Spinal cord (tissue), 10 donors: Measurements from ENCODE around the gene HMGCL. TPM values are rescaled to one million over a fixed set of nuclear protein-coding genes. Genes with fewer than 3 reads are reported as not detected.

Source experiments
- DNase-seq, 6 donors: peaks; one replicate each; pipeline versions ENCODE4 v3.0.0 to v3.0.0-alpha.2; 2013 to 2015; ENCODE audit warnings: low spot score in 6 of 6, low read depth in 4 of 6
- H3K27ac ChIP-seq: one replicate; pipeline ENCODE4 v1.5.1; 2013; ENCODE audit warnings: low read depth, low read length, control low read depth
- H3K27me3 ChIP-seq: one replicate; pipeline ENCODE4 v1.6.1; 2013; ENCODE audit warnings: low read length; ENCODE audit not compliant: control insufficient read depth, insufficient read depth
- H3K36me3 ChIP-seq: one replicate; pipeline ENCODE4 v1.6.1; 2013; ENCODE audit warnings: low read length; ENCODE audit not compliant: control insufficient read depth, insufficient read depth
- H3K4me1 ChIP-seq: one replicate; pipeline ENCODE4 v1.6.1; 2013; ENCODE audit warnings: low read length; ENCODE audit not compliant: control insufficient read depth, insufficient read depth
- H3K4me3 ChIP-seq: one replicate; pipeline ENCODE4 v1.5.1; 2013; ENCODE audit warnings: low read depth, low read length, control low read depth
- H3K9me3 ChIP-seq: one replicate; pipeline ENCODE4 v1.6.1; 2013; ENCODE audit warnings: low read length; ENCODE audit not compliant: control insufficient read depth, insufficient read depth
- WGBS: methylation state at CpG from one replicate; pipeline ENCODE4 v1.1.5; 2013; ENCODE audit warnings: missing lambda C conversion rate; ENCODE audit not compliant: insufficient coverage; 5-methylcytosine and 5-hydroxymethylcytosine counted together
- long read RNA-seq, 4 donors: transcript quantifications; one replicate each; lab custom pipeline, GENCODE V29; 2026
- polyA plus RNA-seq, 2 donors: library from polyadenylated mRNA; unstranded; fragments of 120-200 nt; gene quantifications; one replicate each; pipeline ENCODE4 v1.2.1, GENCODE V29; 2013; ENCODE audit not compliant: insufficient read length in 2 of 2
- total RNA-seq, 2 donors: library from RNA; depleted of rRNA in 1 of 2; stranded (reverse); fragments of 120-200 nt in 1 of 2; fragments of >200 nt in 1 of 2; gene quantifications; one replicate each; pipeline versions ENCODE4 v1.2.3 to v1.2.4, GENCODE V29; 2013 to 2014
- donor health status: healthy.

Gene HMGCL
- total RNA-seq (10 to 100 TPM; 20.7 to 45.2 TPM), polyA plus RNA-seq (10 to 100 TPM; 18.7 to 28.0 TPM)
- long read RNA-seq, donor 1, transcript HMGCL-203 (9 exons, 1,600 nt), result major isoform, 8 of 10 reads
- long read RNA-seq, donor 1, partial matches to known transcripts, result 0 of 10 reads
- long read RNA-seq, donor 1, other reads (novel, unspliced or antisense), result 0 of 10 reads
- long read RNA-seq, donor 2, partial matches to known transcripts, result 0 of 6 reads
- long read RNA-seq, donor 2, other reads (novel, unspliced or antisense), result 0 of 6 reads
- long read RNA-seq, donor 3, partial matches to known transcripts, result 0 of 3 reads
- long read RNA-seq, donor 3, other reads (novel, unspliced or antisense), result 0 of 3 reads
- long read RNA-seq, donor 4, transcript HMGCL-203 (9 exons, 1,600 nt), result major isoform, 17 of 29 reads
- long read RNA-seq, donor 4, partial matches to known transcripts, result 11 of 29 reads
- long read RNA-seq, donor 4, other reads (novel, unspliced or antisense), result 0 of 29 reads

DNA sequence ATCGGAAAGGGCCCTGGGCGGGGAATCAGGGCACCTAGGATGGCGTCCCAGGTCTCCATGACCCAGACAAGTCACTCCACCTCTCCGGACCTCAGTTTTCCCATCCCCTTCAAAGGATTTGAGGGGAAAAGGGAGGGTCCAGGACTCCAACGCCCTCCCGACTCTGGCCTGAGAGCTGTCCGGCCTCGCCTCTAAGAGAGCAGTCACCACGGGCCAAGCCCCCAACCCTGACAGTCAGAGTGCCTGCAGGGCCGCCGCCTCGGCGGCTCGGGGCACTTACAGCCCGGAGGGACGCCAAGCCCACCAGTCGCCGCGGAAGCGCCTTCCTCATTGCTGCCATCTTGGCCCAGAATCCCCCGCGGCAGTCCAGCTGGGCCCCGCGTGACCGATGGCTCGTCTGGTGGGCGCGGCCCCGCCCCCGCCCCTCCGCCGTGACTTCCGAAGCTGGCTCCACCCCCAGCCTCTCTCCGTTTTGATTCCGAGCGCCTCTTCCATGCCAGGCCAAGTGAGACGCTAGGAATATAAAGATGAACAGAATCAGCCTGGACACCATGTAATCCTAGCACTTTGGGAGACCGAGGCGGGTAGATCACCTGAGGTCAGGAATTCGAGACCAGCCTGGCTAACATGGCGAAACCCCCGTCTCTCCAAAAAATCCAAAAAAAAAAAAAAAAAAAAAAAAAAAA, at the start of gene HMGCL:
TSS of gene HMGCL (minus strand) at position 354 of the 686 bp plus-strand sequence. CDS start at position 340, 14 bp downstream.
- no peaks in the 10 kb centered on the region for H3K36me3 ChIP-seq
- peak within 1 kb of the TSS; percentile 93 for H3K4me3 ChIP-seq
- no peaks in the 10 kb centered on the region for H3K27me3 ChIP-seq
- DNase-seq, result peak; percentile 80 to 98 (median 86)
- H3K4me1 ChIP-seq, result peaks cover 4% of the 10 kb centered on the region
- H3K27ac ChIP-seq, result peak within 1 kb of the TSS; percentile 90
- no peaks in the 10 kb centered on the region for H3K9me3 ChIP-seq
- WGBS, result 0% methylated on average over 25 of the region's 42 CpGs

DNA sequence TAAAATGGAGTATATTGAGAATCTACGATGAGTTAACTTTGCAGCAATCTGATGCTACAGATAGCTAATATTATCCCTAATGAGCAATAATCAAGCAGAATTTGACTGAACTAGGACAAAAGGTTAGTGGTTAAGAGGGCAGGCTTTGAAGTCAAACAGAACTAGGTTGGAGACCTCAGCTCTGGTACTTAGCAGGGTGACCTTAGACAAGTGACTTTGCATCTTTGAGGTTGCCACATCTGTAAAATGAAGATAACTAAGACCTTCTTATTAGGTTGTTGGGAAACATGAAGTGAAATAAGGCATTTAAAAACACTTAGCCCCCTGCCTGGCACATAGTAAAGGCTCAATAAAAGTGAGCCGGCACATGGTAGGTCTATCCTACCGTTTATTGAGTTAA, 47.2 kb upstream of the HMGCL start:
- Histone ChIP-seq H3K27ac (no peak overlapping the region), H3K9me3 (no peaks in the 10 kb centered on the region), H3K36me3 (no peaks in the 10 kb centered on the region), H3K4me1 (peaks cover 14% of the 10 kb centered on the region), H3K4me3 (no peak overlapping the region), H3K27me3 (peaks cover 14% of the 10 kb centered on the region)
- WGBS, result 100% methylated on average over 1 of the region's 3 CpGs
- no peak for DNase-seq

DNA sequence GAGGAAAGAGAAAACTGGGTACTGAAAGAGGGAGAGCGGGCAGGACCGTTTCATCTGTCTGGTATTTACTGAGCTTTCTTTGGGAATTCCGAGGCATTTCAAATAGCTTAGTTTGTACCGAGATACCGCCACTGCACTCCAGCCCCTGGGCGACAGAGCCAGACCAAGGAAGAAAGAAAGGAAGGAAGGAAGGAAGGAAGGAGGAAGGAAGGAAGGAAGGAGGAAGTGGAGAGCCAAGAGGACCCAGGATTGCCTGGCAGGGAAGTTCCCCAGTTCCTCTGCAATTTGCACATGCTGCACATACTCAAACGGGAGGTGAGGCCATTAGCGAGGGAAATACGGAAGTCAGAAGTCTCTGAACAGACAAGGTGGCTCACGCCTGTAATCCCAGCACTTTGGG, 43.8 kb upstream of the HMGCL start:
- Histone ChIP-seq H3K4me1 (peaks cover 19% of the 10 kb centered on the region), H3K4me3 (no peak overlapping the region), H3K36me3 (peaks cover 6% of the 10 kb centered on the region), H3K27ac (no peak overlapping the region), H3K27me3 (peaks cover 12% of the 10 kb centered on the region), H3K9me3 (no peaks in the 10 kb centered on the region)
- DNase-seq, result no peak
- 67% methylated on average over 6 of the region's 10 CpGs for whole genome bisulfite sequencing

DNA sequence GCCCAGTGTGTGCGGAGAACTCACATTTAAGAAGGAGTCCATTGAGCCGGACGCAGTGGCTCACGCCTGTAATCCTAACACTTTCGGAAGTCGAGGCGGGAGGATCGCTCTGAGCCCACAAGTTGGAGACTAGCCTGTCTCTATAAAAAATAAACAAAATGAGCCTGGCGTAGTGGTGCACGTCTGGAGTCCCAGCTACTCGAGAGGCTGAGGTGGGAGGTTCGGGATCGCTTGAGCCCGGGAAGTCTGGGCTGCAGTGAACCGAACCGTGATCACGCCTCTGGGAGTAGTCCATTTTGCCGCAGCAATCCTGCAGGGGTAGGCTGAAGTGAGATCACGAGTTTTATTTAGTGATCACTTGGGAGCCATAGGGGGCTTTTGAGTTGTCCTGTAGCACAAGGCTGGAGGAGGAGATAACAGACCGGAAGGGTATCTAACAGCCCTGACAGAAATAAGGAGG, 43.4 kb upstream of the HMGCL start:
- Histone ChIP-seq H3K27me3 (peaks cover 10% of the 10 kb centered on the region), H3K9me3 (no peaks in the 10 kb centered on the region), H3K4me1 (peaks cover 19% of the 10 kb centered on the region), H3K36me3 (peaks cover 7% of the 10 kb centered on the region), H3K27ac (peak overlapping the region; percentile 15), H3K4me3 (peak overlapping the region; percentile 64)
- WGBS, result 28% methylated on average over 20 of the region's 20 CpGs
- peak in 1 of 6 donors; percentile 8 for DNase-seq

DNA sequence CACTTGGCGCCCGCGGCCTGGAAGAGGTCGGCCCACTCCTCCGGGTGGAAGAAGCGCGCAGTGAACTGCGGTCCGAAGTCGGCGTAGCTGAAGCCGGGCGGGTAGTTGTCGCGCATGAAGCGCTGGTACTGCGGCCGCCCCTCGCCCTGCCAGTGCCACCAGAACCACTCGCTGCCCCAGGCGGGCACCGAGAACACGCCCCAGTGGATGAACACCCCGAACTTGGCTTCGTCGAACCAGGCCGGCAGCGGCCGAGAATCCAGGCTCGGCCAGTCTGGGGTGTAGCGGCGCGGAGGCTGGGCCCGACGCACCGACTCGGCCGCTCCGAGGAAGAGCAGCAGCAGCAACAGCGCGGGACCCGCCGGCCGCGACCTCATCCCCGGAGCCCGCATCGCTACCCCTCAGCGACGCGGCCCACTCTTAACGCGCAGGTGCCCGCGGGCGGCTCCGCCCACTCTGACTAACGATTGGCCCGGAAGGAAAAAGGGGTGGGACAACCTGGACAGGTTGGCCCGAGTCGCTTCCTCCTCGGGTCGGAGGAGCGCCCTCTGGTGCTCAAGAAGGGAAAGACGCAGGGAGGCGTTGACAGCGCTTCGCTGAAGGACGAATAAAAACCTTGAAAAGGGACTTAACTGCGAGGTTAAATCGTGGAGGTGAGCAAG, 42.8 kb upstream of the HMGCL start, which contains the start of gene FUCA1:
TSS of gene FUCA1 (minus strand) at position 396 of the 662 bp plus-strand sequence. CDS start at position 392, 4 bp downstream.
- peak within 1 kb of the TSS; percentile 64 for H3K4me3 ChIP-seq
- peak within 1 kb of the TSS; percentile 15 for H3K27ac ChIP-seq
- no peaks in the 10 kb centered on the region for H3K9me3 ChIP-seq
- H3K4me1 ChIP-seq, result peaks cover 19% of the 10 kb centered on the region
- peak; percentile 86 to 99 (median 90) for DNase-seq
- peaks cover 10% of the 10 kb centered on the region for H3K27me3 ChIP-seq
- WGBS, result under 1% methylated on average over 70 of the region's 71 CpGs
- peaks cover 9% of the 10 kb centered on the region for H3K36me3 ChIP-seq

DNA sequence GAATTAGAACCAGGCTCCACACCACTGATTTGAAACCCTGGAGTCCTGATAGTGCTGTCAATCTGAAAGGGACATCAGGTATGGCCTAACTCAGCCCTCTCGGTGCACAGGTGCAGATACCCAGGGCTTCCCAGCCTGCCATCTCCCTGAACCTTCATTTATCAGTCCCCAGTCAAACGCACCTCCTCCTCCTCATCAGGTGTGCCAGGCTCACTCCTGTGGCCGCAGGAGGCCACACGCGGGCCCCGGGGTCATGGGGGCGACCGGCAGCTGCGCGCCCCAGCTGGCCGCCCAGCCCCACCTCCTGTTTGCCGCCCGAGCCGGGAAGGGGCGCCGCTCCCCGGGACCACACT, 42.3 kb upstream of the HMGCL start:
- Histone ChIP-seq H3K9me3 (no peaks in the 10 kb centered on the region), H3K4me3 (peak overlapping the region; percentile 64), H3K27ac (no peak overlapping the region), H3K36me3 (peaks cover 9% of the 10 kb centered on the region), H3K4me1 (peaks cover 19% of the 10 kb centered on the region), H3K27me3 (peaks cover 10% of the 10 kb centered on the region)
- DNase-seq, result peak in 1 of 6 donors; percentile 2
- WGBS, result 3% methylated on average over 17 of the region's 17 CpGs

DNA sequence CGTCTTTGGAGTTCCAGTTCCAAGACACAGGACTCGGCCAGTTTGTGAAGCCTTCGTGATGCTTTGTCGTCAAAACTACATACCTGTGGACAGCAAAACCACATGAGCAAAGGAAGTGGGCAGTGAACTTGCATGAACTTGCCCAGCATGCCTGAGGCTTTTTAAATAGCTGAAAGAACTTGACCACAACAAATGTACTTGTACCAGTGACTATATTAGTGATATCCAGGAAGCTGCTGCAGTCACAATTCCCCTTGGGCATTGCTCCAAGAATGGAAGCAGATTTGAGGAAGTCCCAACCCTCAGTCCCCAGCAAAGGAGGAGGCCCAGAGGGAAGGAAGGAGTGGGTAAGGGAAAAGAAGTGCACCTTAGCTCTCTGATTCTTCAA, 40.3 kb upstream of the HMGCL start:
- Histone ChIP-seq H3K4me3 (no peak overlapping the region), H3K9me3 (no peaks in the 10 kb centered on the region), H3K36me3 (peaks cover 18% of the 10 kb centered on the region), H3K27me3 (peaks cover 8% of the 10 kb centered on the region), H3K4me1 (peaks cover 19% of the 10 kb centered on the region), H3K27ac (no peak overlapping the region)
- DNase-seq, result peak in 1 of 6 donors; percentile 7
- 100% methylated on average over 1 of the region's 4 CpGs for WGBS

DNA sequence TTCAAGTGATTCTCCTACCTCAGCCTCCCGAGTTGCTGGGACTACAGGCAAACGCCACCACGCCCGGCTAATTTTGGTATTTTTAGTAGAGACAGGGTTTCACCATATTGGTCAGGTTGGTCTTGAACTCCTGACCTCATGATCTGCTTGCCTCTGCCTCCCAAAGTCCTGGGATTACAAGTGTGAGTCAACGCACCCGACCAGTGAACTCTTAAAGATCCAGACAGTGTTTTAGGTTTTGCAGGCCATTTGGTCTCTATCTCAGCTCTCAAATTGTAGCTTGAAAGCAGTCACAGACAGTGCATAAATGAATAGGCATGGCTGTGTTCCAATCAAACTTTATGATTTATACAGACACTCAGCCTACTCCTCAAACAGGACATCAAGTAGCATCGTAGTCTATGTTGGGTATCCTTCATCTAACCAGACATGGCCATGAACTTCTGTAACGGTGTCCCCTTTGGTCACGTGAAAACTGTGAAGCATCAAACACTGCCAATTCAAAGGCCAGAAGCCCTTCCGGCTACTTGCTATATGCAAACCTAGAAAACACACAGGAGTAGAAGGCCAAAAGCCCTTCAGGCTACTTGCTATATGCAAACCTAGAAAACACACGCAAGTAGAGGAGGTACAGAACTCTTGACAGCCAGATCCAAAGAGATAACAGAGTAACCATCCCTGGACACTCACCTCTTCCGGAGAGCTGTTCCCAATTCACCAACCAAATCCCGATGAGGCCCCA, 39.7 kb upstream of the HMGCL start:
- H3K27me3 ChIP-seq, result peaks cover 8% of the 10 kb centered on the region
- H3K27ac ChIP-seq, result no peak overlapping the region
- peaks cover 19% of the 10 kb centered on the region for H3K4me1 ChIP-seq
- peaks cover 18% of the 10 kb centered on the region for H3K36me3 ChIP-seq
- 96% methylated on average over 12 of the region's 13 CpGs for WGBS
- H3K9me3 ChIP-seq, result no peaks in the 10 kb centered on the region
- no peak for DNase-seq
- no peak overlapping the region for H3K4me3 ChIP-seq

DNA sequence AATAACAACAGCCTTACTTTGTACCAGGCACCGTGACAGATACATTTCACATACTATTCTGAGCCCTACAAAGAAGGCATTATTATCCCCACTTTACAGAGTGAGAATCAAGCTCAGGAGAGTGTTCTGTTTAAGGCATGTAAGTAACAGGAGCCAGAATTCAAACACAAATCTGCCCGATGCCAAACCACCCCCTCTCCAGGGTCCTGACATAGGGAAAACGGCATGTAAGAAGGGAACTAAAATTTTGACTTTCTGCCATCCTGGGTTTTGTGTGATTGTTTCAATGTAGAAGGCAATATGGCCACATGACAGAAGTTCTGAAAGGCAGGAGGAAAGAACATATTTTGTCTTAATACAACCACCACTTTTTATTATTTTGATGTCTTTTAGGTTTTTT, 37.4 kb upstream of the HMGCL start:
- no peak for DNase-seq
- Histone ChIP-seq H3K27me3 (no peaks in the 10 kb centered on the region), H3K27ac (no peak overlapping the region), H3K36me3 (peaks cover 36% of the 10 kb centered on the region), H3K4me3 (no peak overlapping the region), H3K4me1 (peaks cover 7% of the 10 kb centered on the region), H3K9me3 (no peaks in the 10 kb centered on the region)
- no CpG with 5 or more reads among the region's 3 CpGs for WGBS
